Frontal cortex (tissue), 4 donors: Measurements from ENCODE around the gene PPP6C. TPM values are rescaled to one million over a fixed set of nuclear protein-coding genes. Genes with fewer than 3 reads are reported as not detected.
"Not testable (repeated sequence)": the region's sequence is repeated elsewhere in the genome, so short reads cannot be mapped to it uniquely, and the experiment has no call there.

Source experiments
- DNase-seq, 2 donors: peaks; one replicate each; pipeline ENCODE4 v3.0.0; 2012; ENCODE audit warnings: low spot score in 2 of 2
- FAIRE-seq: peaks from 2 replicates; lab custom pipeline; 2012; peaks lifted over from hg19 to GRCh38; lab: Jason Lieb, UNC
- total RNA-seq: library from RNA; depleted of rRNA; stranded (reverse); fragments of >200 nt; gene quantifications from one replicate; pipeline ENCODE4 v1.2.3, GENCODE V29; 2014
- donor health status: control.
- donor health status: control.
- donor health status: control.

PPP6C gene
- total RNA-seq, 1 donor from 2014 or later = 19.2 TPM

DNA sequence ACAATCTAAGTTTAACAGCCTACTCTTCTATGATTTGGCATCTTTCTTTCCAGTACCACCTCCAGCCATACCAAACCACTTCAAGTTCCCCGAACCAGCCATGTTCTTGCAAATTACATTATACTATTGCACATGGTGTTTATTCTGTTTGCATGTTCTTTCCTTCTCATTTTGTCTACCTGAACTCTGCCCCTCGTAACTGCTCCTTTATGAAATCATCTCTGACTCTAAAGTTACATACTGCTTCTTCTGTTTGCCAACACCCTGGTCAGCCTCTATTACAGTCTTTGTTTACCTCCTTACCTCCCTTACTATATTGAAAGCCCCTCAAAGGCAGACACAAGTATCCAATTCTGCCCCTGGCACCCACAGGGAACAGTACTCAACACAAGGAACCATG is 6.0 kb downstream of the PPP6C start:
- DNase-seq (no peak), FAIRE-seq (no peak)

DNA sequence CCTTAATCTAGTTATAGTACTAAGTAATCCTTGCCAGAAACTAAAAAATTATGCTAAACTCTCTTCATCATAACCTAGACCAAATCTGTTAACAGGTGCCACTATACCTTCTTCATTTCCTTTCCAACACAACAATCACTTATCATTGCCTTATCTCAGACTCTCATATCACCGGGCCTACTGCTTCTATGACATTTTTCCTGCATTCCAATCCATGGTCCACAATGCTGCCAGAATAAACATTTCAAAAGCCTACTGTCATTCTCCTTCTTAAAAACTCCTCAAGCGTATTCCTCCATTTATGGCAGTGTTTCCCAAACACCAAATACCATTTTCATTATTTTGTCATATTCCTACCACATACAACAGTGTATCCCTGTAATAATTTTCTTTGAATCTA is 6.5 kb downstream of the PPP6C start:
- FAIRE-seq = no peak
- no peak for DNase-seq

DNA sequence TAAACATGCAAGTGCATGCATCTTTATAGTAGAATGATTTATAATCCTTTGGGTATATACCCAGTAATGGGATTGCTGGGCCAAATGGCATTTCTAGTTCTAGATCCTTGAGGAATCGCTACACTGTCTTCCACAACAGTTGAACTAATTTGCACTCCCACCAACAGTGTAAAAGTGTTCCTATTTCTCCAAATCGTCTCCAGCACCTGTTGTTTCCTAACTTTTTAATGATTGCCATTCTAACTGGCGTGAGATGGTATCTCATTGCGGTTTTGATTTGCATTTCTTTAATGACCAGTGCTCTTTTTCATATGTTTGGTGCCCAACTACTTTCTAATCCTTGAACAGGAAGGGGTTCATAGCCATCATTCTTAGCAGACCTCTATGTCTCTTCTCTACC is 7.8 kb downstream of the PPP6C start:
- FAIRE-seq = not testable (repeated sequence)

DNA sequence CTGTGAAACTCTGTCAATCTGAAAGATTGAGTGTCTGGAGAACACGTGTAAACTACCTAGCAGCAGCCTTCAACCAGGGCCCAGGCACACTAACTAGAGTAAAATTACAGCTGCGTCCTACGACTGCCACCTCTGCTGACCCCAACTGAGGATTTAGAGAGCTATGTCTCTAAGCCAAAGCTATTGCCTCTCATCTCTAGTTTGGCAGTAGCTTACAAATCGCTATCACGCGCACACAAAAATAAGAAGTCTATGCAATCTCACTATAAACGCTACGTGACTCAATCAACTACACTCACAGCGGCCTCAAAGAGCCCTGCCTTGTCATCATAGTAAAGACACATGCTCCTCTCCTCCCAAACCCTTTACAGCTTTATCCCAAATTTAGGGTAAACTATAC is 8.7 kb downstream of the PPP6C start:
- DNase-seq (no peak), FAIRE-seq (no peak)

More for the DNA sequence above, 7.8 kb downstream of the PPP6C start:
- not testable (repeated sequence) for DNase-seq

DNA sequence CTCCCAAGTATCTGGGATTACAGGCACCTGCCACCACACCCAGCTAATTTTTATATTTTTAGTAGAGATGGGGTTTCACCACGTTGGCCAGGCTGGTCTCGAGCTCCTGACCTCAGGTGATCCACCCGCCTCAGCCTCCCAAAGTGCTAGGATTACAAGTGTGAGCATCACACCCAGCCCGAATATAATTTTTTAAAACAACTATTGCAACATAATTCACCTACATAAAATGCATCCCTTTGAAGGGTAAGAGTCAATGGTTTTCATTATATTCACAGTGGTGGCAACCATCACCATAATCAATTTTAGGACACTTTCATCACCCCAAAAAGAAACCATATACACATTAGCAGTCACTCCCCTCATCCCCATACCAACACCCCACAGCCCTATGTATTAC is 9.8 kb downstream of the PPP6C start:
- FAIRE-seq, DNase-seq: not testable (repeated sequence)

DNA sequence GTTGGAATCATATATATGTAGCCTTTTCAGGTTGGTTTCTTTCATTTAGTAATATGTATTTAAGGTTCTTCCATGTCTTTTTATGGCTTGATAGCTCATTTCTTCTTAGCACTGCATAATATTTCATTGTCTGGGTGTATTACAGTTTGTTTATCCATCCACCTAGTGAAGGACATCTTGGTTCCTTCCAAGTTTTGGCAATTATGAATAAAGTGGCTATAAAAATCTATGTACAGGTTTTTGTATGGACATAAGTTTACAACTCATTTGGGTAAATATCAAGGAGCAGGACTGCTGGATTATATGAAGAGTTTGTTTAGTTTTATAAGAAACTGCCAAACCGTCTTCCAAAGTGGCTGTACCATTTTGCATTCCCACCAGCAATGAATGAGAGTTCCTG is 11.7 kb downstream of the PPP6C start:
- no peak for DNase-seq
- FAIRE-seq = no peak

DNA sequence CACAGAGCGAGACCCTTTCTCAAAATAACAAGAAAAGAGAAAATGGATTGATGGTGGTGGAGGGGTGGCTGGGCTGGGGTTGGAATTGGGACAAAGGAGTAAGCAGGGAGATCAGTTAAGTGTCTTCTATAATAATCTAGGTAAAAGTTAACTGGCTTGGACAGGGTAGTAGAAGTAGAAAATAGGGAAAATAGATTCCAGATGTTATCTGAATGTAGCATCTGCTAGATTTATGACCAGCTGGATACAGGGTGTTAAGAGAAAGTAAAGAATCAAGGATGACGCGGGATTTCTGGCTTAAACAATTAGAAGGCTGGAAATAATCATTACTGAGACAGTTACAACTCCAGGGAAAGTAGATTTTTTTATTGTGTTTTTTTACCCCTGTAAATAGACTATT is 13.0 kb downstream of the PPP6C start:
- FAIRE-seq (no peak), DNase-seq (no peak)

DNA sequence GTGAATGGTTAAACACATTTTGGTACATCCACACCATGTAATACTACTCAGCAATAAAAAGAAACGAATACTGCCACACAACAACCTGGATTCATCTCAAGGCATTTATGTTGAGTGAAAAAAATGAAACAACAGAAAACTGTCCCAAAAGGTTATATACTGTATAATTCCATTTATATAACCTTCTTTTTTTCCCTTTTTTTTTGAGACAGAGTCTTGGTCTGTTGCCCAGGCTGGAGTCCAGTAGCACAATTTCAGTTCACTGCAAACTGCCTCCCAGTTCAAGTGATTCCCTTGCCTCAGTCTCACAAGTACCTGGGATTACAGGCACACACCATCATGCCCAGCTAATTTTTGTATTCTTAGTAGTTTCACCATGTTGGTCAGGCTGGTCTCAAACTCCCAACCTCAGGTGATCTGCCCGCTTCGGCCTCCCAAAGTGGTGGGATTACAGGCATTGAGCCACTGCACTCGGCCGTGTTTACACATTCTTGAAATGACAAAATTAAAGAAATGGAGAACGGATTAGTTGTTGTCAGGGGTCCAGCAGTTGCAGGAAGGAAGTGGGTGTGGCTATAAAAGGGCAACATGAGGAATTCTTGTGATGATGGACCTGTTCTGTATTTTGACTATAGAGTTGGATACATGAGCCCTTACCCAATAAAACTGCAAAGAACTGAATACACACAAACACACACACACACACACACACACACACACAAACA is 17.4 kb downstream of the PPP6C start:
- DNase-seq = no peak

DNA sequence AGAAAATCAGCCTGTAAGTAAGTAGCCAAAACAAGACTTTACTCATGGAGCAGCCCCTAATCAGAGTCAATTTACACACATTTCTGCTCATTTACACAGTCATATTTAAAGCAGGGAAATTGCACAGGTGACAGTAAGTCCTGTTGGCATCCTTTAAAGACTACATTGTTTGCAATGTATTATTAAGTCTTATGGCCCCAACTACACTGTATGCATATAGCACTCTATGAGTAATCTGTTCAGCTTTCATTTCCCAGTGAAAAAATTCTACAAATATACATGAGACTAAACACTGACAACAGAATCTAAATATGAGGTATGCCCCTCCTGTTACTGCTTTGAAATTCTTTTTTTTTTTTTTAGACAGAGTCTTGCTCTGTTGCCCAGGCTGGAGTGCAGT is 19.7 kb downstream of the PPP6C start:
- DNase-seq = no peak
- no peak for FAIRE-seq

More for the DNA sequence above, 17.4 kb downstream of the PPP6C start:
- FAIRE-seq = no peak

DNA sequence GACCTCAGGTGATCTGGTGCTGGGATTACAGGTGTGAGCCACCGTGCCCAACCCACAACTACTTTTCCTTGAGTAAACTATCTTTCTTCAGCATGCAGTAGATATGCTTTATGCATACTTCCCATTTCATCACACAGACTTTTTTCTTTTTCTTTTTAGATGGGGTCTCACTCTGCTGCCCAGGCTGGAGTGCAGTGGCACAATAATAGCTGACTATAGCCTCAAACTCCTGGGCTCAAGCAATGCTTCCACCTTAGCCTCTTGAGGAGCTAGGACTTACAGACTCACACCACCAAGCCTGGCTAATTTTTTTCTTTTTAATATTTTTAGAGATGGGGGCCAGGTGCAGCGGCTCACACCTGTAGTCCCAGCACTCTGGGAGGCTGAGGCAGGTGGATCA is 22.8 kb downstream of the PPP6C start:
- FAIRE-seq (no peak), DNase-seq (no peak)

DNA sequence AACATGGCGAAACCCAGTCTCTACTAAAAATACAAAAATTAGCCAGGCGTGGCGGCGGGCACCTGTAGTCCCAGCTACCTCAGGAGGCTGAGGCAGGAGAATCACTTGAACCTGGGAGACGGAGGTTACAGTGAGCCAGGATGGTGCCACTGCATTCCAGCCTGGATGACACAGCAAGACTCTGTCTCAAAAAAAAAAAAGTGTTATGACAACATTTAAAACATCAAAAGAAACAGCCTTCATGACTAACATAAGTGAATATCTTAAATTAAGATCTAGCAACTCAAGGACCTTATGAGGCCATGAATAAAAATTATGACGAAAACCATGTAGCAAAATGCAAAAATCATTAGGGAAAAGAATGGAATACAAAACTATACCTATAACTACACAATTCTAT is 26.7 kb downstream of the PPP6C start:
- not testable (repeated sequence) for FAIRE-seq, DNase-seq

DNA sequence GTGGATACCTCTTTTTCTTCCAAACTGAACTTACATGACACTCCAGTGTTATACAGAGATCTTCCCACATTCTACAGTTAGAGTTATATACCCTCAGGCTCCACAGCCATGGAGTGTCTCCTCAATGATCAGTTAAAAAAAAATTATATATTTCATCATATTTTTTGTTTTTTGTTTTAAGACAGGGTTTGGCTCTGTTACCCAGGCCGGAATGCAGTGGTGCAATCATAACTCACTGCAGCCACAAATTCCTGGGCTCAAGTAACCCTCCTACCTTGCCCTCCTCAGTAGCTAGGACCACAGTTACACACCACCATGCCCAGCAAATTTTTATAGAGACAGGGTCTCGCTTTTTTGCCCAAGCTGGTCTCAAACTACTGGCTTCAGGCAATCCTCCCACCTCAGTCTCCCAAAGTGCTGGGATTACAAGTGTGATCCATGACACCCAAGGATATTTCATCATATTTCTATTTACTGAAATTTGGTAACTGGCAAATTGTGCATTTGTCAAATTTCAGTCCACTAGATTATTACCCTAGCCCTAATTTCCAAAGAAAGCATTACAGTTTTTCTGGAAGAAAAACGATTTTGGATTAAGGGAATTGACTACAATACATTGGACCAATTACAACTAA is 28.2 kb downstream of the PPP6C start:
- no peak for FAIRE-seq
- DNase-seq = no peak

DNA sequence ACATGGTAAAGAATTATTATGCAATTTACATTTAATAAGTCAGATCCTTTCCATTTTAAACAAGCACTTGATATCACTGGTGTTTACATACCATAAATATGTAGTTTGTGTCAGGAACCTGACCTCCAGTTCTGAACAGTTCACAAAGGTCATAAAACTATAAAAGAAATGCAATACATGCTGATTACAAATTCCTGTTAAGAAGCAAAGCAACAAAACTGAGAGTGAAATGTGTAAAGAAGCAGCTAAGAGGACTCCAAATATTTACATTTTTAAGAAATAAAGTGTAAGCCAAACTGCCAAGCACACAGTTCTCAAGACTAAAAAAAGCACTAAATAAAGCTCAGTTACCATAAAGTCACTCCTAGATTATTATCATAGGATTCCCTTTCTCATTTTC is 28.9 kb downstream of the PPP6C start:
- FAIRE-seq = no peak
- no peak for DNase-seq

DNA sequence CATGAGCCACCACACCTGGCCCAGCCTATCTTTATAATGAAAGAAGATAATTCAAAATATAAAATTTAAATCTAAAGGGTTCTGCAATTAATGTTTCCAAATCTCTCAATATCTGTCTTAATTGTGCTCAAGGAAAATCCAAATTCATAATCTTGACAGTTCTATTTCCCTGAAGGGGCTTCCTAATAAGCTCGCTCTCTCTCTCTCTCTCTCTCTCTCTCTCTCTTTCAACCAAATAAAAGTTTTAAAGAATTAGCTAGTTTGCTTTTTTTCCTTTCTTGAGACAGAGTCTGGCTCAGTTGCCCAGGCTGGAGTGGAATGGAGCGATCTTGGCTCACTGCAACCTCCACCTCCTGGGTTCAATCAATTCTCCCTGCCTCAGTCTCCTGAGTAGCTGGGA is 33.1 kb downstream of the PPP6C start:
- no peak for FAIRE-seq
- no peak for DNase-seq

DNA sequence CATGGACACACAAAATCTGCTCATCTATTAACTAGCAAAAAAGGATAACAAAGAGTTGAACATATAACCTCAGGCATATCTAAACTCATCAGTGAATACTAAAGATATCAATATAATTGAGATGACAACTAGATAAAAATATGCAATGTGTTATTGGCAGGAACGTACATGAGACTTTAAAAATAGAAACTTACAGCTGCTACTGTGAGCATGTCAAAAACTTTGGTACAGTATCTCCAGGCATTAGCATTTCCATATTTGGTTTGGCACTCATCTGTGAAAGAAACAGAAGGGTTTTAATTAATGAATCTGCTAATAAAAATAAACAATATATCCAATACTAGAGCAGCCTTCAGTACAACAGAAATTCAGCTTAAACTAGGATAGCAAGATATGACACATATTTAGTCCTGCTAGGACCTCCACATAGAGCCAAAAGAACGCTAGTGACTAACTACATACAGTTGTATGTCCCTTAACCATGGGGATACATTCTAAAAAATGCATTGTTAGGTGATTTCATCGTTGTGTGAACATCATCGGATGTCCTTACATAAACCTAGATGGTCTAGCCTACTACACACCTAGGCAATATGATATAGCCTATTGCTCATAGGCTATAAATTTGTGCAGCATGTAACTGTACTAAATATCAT is 35.8 kb downstream of the PPP6C start:
- FAIRE-seq (no peak), DNase-seq (no peak)

DNA sequence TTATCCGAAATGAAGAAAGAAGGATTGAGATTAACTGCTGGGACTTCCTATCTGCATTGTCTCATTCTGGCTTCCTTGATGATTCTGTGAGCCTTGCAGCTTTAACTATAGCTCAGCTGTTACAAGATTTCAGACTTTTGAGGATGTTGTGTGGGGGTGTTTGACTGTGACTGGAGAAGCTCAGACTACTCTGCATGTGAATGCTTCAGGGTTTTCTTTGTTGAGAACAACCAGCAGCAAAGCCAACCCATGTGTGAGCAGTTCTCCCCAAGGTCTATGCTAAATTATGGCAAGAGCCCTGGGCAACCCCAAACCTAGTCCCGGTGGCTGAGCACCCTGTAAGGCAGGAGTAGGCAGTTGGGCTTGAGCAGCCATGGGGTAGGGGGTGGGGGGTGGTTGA is 37.9 kb downstream of the PPP6C start:
- no peak for DNase-seq
- FAIRE-seq = no peak

DNA sequence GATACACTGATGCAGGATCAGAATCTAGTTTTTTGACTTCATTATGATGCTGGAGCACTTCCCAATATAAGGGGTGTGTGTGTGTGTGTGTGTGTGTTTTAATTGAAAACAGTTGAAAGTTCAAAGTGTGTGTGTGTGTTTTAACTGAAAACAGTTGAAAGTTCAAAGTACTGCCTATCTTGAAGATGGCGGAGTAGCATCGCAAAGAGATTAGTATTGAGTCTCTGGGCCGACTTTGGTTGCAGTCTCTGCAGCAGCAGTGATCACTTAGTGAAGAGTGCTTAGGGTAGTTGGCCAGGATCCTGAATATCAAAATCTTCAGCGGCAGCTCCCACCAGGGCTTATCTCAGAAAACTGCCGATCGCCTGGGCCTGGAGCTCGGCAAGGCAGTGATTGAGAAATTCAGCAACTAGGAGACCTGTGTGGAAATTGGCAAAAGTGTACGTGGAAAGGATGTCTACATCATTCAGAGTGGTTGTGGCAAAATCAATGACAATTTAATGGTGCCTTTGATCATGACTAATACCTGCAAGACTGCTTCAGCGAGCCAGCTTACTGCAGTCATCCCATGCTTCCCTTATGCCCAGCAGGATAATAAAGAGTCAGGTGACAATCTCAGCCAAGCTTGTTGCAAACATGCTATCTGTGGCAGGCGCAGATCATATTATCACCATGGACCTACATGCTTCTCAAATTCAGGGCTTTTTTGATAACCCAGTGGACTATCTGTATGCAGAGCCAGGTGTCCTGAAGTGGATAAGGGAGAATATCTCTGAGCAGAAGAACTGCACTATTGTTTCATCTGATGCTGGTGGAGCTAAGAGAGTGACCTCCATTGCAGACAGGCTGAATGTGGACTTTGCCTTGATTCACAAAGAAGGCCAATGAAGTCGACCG is 39.0 kb downstream of the PPP6C start:
- no peak for DNase-seq
- FAIRE-seq = no peak

DNA sequence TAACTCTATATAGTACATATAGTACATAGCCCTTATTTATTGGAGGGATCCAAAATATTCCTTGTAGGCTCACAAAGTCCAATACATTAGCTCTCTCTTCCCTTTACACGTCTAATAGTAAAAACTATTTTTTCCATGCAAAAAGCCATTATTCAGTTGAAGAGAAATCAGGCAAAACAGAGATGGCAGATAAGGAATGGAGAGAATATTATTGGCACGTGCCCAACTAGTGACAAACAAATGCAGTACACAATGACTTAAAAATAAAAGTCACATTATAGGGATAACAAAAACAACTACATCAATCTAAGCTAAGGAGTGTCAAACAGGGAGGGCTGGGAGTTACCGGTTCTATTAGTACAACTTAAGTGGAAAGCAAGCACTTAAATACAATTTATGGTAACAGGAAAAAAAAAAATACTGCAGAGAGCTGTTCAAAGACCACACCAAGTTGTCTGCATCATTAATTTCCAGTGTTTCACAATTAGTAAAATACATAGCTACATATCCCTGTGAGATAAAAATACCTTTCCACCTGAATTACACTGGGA is 42.1 kb downstream of the PPP6C start:
- DNase-seq (no peak), FAIRE-seq (no peak)

DNA sequence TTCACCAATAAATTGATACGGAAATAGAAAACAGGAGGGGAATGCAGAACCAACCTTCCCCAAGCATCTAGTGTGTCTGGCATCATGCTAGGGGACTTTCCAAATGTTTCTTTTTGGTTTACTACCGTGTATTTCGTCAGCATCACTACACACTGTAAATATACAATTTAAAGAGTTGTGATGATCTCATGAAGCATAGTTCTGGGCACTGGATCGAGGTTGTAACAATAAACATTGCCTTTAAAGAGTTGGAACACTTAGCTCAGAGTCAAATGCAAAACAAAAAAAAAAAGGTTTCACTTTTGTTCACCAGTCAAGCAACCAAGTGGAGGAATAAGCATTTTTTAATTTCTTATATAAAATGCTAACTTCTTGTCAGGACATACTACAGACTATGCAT is 43.4 kb downstream of the PPP6C start:
- FAIRE-seq = no peak
- no peak for DNase-seq

DNA sequence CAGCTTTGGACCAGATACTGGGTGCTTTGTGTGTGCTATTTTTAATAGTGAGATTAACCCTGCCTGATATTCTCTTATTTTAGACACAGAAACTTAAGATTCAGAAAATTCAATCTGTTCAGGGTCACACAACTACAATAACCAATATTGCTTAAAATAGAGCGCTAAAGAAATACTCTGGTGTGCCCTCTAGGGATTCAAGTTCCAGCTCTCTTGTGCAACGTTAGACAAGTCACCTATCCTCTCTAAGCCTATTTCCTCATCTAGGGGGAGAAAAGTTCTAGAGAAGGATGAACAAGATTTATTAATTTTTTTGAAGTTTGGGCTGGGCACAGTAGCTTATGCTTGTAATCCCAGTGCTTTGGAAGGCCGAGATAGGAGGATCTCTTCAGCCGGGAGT is 44.2 kb downstream of the PPP6C start:
- DNase-seq (no peak), FAIRE-seq (no peak)
